ENCODE data around the gene MDN1. TPM values are rescaled to one million over a fixed set of nuclear protein-coding genes. Genes with fewer than 3 reads are reported as not detected.

MDN1 gene
- polyA plus RNA-seq, 4 donors = 40.4 to 45.5 (median 41.0) TPM

DNA sequence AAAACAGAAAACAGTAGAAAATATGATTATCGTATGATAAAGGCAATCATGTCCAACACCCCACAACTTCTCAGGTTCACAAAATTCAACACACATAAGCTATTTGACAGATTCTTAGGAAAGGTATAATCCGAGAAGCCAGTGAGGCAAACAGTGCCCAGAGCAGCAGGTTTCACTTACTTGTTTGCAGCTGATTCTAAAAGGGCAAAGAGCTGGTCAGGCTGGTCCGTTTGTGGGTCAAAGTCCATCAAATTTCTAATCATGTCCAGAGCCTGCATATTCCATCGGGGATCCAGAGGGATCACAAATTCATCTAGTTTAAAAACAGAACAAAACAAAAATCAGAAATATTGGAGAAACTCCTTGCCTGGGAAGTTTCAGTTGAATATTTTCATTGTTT lies 111.3 kb downstream of the MDN1 start:
- DNase-seq (ENCODE audit: low read depth in 4 of 4, low spot score in 3 of 4) = no peak

DNA sequence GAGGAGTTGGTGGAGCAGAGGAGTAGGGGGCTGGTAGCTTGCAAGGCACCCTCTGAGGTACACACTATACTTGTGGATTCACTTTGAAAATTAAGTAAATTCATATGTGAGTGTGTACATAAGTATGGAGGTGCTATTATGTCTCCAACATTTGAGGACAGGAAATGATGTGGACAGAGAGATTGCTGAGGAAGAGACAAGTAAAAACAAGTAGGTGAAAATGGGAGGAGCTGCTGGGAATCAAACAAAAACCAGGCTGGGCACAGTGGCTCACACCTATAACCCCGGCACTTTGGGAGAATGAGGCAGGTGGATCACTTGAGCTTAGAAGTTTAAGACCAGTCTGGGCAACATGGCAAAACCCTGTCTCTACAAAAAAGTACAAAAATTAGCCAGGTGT lies 111.8 kb downstream of the MDN1 start:
- DNase-seq (ENCODE audit: low read depth in 4 of 4, low spot score in 3 of 4) = no peak

DNA sequence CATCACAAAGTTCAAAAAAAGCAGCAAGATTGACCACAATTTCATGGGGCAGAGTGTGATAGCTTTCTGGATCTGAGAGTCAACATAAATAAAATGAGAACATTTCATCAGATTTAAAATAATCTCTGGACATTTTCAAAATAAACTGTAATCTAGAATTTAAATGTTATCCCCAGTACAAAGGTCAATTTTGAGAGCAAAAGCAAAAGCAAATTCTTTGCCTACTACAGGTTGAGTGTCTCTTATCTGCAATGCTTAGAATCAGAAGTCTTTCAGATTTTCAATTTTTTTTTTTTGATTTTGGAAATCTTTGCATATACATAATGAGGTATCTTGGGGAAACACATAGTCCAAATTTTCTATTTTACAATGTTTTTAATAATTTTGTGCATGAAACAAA lies 113.5 kb downstream of the MDN1 start:
- no peak for DNase-seq (ENCODE audit: low read depth in 4 of 4, low spot score in 3 of 4)

DNA sequence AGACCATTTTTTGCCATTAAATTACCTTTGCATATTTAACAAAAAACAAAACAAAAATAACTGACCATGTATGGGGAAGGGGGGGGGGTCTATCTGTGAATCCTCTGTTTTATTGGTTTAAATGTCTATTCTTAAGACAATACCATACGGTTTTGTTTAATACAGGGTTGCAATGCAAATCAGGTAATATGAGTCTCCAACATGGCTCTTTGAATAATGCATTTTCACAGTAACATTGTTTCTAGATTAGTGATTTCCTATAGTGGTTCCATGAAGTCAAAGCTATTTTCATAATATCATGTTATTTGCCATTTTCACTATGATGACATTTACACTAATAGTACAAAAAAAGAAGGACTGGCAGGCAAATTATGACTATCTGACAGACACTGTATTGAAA lies 116.3 kb downstream of the MDN1 start:
- DNase-seq (ENCODE audit: low read depth in 4 of 4, low spot score in 3 of 4) = no peak

DNA sequence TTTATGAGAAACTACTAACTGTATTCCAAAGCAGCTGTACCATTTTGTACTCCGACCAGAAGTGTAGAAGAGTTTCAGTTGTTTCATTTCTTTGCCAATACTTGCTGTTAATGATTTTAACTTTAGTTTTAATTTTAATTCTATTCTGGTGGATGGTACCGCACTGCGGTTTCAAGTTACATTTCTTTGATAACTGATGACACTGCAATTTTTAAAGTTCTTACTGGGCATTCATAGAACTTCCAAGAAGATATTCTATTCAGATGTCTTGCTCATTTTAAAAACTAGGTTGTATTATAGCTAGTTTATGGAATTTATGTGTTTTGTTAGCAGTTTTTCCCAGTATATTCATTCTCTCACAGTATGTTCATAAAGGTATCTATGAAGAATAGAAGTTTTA lies 117.2 kb downstream of the MDN1 start:
- no peak for DNase-seq (ENCODE audit: low read depth in 4 of 4, low spot score in 3 of 4)

DNA sequence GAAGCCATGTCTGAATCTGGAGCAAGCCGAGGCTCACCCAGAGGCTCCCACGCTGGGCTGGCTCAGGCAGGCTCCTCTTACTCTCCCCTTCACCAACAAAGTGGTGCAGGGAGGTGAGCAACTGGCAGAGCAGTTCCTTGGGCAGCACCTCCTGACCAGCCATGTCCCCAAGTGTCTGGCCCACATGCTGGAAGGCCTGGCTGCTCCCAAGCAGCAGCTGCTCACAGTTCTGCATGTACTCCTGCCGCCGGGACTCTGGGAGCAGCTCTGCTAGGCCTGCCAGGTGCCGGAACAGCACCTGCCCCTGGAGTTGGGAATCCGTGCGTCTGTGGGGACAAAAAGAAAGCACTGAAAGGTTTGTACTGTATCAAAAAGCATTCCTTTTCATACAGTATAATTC lies 123.9 kb downstream of the MDN1 start:
- no peak for DNase-seq (ENCODE audit: low read depth in 4 of 4, low spot score in 3 of 4)

DNA sequence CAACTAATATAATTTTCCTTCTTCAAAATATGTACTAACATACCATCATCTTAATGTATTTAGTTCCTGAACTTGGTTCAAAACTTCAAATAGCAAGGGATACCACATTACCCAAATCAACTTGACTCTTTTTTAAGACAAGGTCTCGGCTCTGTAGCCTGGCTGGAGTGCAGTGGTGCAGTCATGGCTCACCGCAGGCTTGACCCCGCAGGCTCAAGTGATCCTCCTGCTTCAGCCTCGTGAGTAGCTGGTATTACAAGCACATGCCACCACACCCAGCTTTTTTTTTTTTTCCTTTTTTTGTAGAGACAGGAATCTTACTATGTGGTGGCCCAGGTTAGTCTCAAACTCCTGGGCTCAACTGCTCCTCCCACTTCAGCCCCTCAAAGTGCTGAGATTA lies 125.2 kb downstream of the MDN1 start:
- DNase-seq (ENCODE audit: low read depth in 4 of 4, low spot score in 3 of 4) = no peak

DNA sequence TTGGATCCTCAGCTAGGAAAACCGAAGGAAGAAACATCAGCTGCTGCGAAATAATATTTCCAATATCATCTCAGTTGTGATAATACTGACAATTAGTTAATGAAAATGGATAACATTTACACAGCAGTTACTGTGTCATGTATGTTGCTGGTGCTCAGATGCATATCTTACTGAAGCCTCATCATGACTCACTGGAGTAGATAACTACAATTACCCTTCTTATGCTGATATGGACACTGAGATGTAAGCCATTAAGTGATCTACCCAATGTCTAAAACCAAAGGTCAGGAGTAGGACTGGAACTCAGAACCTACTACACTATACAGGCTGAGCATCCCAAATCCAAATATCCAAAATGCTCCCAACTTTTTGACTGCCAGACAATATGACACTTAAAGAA lies 126.4 kb downstream of the MDN1 start:
- no peak for DNase-seq (ENCODE audit: low read depth in 4 of 4, low spot score in 3 of 4)

DNA sequence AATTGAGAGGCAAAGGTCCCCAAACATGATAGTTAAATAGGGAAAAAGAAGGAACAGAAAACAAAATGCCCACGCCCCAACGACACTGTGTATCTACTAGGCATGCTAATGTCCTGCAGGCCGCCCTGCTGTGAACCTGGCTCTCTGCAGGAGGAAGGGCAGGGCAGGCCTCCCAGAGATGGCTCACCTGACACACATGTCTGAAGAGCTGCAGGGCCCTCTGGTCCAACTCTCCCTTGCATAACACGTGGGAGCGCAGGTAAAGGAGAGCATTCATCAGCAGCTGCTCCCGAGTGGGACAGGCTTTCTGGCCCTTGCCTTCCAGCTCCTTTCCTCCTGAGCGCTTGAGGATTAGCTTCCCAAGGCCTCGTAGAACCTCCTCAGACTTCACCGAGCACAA lies 127.3 kb downstream of the MDN1 start:
- no peak for DNase-seq (ENCODE audit: low read depth in 4 of 4, low spot score in 3 of 4)

DNA sequence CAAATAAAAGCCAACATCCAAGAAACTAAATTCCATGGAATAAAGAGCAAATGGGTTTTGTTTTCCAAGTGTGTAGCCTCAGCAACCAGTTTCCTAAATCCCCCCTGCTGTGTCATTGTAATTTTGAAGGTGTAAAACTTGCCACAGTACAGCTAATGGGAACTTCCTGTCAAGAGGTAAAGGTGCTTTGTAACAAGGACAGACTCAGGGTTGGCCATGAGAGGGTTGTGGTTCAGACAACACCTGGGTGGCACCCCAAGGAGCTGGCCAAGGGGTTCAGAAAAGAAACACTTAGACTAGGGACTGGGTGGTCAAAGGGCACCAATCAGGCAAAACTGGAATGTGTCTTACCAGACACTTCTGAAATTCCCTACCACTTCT lies 128.7 kb downstream of the MDN1 start:
- DNase-seq (ENCODE audit: low read depth in 4 of 4, low spot score in 3 of 4) = no peak

DNA sequence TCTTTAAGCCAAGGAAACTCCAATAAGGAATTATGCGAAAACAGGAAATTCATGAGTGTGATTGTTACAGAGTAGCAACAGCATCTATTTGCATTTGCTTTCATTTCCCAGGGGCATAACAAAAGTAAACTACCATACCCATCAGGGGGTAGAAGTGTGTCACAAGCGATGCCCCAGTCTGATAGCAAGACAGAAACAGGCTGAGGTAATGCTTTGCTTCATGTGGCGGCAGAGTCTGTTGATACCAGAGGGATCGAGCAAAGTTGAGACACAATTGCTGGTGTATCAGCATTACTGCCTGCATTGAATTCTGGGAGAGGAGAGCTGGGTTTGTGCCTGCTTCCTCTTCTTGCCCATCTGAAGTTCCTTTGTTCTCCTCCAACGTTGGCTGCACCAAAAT lies 129.9 kb downstream of the MDN1 start:
- no peak for DNase-seq (ENCODE audit: low read depth in 4 of 4, low spot score in 3 of 4)

DNA sequence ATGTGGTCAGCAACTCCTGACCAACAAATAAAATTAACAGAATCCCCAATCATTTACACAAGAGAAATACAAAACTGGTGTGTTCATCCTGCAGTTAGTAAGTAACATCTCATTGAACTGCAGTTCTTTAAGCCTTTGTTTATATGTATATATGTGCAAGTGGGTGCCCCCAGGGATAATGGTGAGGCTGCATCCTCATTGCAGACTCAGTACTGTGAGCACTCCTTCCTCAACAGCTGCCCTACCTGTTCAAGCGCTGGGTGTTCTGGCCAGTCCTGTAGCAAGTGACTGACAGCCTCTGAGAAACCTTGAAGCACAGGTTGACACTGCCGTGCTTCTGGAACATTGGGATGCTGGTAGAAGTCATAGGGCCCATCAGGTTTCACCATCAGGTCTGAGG lies 131.3 kb downstream of the MDN1 start:
- DNase-seq (ENCODE audit: low read depth in 4 of 4, low spot score in 3 of 4) = no peak

DNA sequence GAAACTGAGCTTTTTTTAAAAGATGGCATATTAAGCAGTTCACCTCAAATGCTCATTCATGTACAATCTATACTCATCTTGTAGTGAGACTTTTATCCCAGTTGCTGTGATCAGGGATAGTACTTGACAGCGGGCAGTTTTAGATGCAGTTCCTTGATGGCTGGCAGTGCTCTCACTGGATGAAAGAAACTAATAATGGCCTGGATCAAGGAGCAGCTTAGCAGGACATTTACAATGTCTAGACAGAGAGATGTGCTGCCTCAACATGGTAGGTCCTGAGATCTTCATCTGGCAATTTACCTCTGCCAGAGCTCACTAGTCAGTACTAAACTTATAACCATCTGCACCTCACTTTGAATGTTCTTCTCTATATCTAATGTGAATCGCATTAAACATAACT lies 134.3 kb downstream of the MDN1 start:
- no peak for DNase-seq (ENCODE audit: low read depth in 4 of 4, low spot score in 3 of 4)

DNA sequence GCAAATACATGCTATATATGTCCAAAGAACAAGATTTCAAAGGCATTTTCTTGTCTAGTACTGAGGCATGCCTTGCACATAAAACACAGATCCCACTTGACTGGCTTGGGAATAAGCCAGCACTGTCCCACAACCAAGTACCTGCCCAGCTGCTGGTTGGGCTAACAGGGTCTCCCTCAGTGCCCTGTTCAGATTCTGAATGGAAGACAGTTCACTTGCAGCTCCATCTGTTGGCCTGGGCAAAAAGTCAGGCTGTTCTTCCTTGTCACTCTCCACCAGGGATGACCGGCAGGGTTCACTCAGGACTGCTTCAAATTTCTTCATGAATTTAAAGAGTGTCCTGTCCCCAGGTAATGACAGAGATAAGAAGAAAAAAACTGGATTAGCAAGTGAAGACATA lies 136.6 kb downstream of the MDN1 start:
- DNase-seq (ENCODE audit: low read depth in 4 of 4, low spot score in 3 of 4) = no peak

DNA sequence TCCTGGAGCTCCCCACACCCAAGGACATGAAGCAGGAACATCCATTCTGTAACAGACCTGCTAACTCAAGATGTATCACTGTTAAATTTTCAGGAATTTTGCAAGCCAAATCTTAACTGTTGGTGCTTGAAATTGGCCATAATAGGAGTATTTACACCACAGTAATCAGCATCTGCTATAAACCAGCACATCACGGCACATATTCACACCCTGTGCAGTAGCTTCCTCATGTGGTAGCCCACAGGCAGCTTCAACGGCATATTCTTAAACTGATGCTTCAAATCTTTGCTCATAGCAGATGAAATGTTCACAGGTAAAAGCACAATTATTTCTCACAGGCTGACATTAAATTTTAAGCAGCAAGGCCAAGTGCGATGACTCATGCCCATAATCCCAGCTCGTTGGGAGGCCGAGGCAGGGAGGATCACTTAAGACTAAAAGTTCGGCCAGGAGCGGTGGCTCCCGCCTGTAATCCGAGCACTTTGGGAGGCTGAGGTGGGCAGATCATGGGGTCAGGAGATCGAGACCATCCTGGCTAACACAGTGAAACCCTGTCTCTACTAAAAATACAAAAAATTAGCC lies 137.5 kb downstream of the MDN1 start:
- DNase-seq (ENCODE audit: low read depth in 4 of 4, low spot score in 3 of 4) = no peak

DNA sequence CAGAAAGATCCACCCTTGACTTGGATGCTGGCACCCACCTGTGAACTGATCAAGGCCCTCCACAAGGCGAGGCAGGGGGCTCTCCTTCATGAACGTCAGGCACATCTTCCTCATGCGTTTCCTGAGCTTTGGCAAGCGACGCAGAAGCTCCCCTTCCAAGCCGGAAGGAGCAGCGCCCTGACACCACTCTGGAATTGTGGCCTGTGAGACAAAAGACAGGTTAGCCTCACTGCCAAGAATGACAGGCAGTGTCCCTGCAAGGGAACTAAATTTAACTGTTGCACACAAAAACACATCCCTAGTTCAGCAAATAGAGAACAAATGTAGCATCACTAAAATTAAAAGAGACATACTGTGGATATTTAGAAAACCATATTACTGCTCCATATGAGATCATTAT lies 139.0 kb downstream of the MDN1 start:
- DNase-seq (ENCODE audit: low read depth in 4 of 4, low spot score in 3 of 4) = no peak

DNA sequence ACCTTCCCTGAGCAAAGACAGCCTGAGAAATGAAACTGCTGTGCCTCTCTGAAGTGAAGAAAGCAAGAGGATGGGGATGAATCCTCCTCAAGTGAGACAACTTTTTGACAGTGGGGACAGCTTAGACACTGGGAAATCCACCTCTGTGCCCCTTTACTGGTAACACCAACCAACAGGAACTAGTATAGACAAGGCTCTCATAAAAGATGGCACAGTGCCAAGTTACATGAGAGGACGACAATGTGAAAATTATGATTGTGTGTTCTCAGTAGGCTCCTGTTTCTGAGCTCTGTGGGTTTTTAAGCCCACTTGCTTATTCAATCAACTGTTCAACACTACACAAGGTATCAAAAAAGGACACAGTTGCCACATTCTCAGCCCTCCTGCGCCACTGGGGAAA lies 139.4 kb downstream of the MDN1 start:
- DNase-seq (ENCODE audit: low read depth in 4 of 4, low spot score in 3 of 4) = no peak

DNA sequence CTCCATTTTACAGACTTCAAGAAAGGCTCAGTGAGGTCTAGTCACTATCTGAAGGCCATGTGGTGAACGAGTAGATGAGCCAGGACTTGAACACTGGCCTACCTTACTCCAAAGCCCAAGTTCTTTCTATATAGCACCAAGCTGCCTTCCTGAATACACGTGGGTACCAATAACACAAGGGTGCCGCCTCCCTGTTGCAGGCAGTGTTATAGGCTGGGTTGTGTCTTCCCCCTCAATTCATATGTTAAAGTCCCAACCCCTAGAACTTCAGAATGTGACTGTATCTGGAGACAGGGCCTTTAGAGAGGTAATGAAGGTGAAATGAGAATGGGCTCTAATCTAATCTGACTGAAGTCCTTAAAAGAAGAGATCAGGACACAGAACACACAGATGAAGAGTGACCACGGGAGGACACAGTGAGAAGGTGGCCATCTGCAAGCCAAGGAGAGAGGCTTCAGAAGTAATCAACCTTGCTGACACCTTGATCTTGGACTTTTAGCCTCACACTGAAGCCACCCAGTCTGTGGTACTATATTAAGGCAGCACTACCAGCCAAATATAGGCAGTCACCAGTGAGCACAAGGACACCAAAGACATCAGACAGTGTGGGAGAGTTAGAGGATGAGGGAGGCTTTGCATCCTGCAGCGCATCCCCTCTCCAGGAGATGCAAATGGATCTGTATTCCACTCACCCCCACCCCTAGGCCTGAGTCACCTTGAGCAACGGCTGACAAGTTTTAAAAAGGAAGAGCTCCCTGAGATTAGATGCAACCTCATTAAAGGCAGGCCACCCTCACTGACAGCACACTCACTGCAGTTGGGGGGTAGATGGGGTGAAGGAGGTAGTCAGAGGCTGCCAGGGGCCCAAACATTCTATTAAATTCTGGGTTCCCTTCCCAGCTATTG lies 140.1 kb downstream of the MDN1 start:
- no peak for DNase-seq (ENCODE audit: low read depth in 4 of 4, low spot score in 3 of 4)

DNA sequence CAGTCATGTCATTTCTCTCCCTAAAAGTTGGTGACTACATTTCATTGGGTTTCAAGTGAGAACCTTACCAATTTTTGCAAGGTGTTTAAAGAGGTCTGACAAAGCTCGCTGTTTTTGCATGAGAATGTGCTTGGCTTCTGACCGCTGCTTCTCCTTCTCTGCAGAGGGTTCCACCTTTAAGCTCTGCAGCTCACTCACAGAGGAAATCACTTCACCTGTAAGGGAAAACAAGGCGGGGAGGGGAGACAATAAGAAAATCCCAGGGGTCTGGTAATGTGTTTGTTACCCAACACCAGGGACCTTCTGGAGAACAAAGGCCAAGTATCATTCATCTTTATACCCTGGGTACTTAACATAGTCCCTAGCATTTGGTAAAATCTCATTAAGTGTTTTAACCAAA lies 141.1 kb downstream of the MDN1 start:
- no peak for DNase-seq (ENCODE audit: low read depth in 4 of 4, low spot score in 3 of 4)

DNA sequence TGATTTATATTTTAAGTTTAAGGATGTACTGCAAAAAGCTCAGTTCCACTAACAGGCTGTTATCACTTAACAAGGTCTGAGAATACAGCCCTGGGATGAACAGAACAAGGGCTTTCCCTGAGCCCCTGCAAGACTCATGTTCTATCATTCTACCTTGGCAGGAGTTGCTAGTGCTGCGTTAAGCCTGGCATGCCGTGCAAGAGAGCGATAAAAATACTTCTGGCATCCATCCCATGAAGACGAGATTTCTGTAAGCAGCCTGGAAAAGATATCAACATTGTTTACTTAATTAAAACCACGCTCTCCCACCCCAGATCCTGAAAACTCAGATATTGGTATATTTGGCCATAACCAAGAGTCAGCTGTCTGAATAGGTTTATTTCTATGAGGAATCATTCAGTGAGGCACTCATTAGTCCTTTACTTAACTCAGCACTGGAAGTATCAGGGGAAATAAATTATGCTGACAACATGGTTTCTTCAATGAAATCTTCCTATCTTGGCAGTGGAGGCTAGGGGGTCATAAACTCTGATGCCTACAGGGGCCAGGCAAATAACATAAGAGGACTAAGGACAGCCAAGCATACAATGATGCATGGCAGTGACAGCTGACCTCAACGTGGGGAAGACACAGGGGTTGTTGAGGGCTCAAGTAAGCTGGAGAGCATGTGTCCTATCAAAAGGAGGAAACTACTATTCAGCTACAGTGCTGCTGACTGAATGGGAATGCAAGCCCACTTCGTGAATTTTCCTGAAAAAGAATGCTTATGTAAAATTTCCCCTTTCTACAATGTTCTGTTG lies 143.4 kb downstream of the MDN1 start:
- no peak for DNase-seq (ENCODE audit: low read depth in 4 of 4, low spot score in 3 of 4)

DNA sequence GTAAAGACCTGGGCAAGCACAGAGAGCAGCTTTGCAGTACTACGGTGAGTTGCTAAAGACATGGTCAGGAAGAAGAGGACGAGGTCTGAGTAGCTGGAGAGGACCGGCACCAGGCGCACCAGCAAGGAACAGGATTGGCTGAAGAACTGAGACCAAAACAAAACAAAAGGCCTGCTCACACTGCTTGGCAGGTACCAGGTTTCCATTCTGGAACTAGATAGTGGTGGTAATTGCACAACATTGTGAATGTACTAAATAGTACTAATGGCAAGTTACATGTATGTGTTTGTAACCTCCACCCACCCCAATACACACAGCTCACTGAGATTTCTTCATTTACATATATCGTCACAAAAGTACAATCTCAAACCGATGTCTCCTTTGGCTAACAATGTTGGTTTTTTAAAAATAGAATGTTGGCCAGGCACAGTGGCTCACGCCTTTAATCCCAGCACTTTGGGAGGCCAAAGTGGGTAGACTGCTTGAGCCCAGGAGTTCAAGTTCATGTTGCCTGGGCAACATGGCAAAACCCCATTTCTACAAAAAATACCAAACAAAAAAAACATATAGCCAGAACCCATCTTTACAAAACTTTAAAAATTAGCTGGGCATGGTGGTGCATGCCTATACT lies 148.5 kb downstream of the MDN1 start:
- DNase-seq (ENCODE audit: low read depth in 4 of 4, low spot score in 3 of 4) = no peak
